Smooth muscle cell (in vitro differentiated cells): Measurements from ENCODE around the gene SH3BP1. TPM values are rescaled to one million over a fixed set of nuclear protein-coding genes. Genes with fewer than 3 reads are reported as not detected.
"Not testable (repeated sequence)": the region's sequence is repeated elsewhere in the genome, so short reads cannot be mapped to it uniquely, and the experiment has no call there.

Experiments
- DNase-seq: peaks from one replicate; lab custom pipeline; 2025; ENCODE audit not compliant: unreplicated experiment; lab: John Stamatoyannopoulos, UW
- H2AFZ ChIP-seq: fragments of 200-600 bp; sonication (generic); 2 replicates; pipeline ENCODE4 v1.6.0; 2016; ENCODE audit warnings: antibody characterized with exemption, low read depth, mild to moderate bottlenecking
- H3F3A ChIP-seq: fragments of 200-600 bp; sonication (generic); 2 replicates; pipeline ENCODE4 v1.6.0; 2017; ENCODE audit warnings: antibody characterized with exemption, low read depth
- H3K27ac ChIP-seq: fragments of 200-600 bp; sonication (generic); 2 replicates; pipeline ENCODE4 v1.5.1; 2016; ENCODE audit warnings: low read depth, mild to moderate bottlenecking
- H3K27me3 ChIP-seq: fragments of 200-600 bp; sonication (generic); 2 replicates; pipeline ENCODE4 v1.6.1; 2016; ENCODE audit warnings: low read depth, mild to moderate bottlenecking
- H3K36me3 ChIP-seq: fragments of 200-600 bp; sonication (generic); 2 replicates; pipeline ENCODE4 v1.5.1; 2016; ENCODE audit warnings: low read depth
- H3K4me1 ChIP-seq: fragments of 200-600 bp; sonication (generic); 2 replicates; pipeline ENCODE4 v1.5.1; 2016; ENCODE audit warnings: low read depth
- H3K4me2 ChIP-seq: fragments of 200-600 bp; sonication (generic); 2 replicates; pipeline ENCODE4 v1.6.0; 2016; ENCODE audit warnings: mild to moderate bottlenecking
- H3K4me3 ChIP-seq: fragments of 200-600 bp; sonication (generic); 2 replicates; pipeline ENCODE4 v1.5.1; 2016; ENCODE audit warnings: mild to moderate bottlenecking
- H3K79me2 ChIP-seq: fragments of 200-600 bp; sonication (generic); 2 replicates; pipeline ENCODE4 v1.6.0; 2016; ENCODE audit warnings: low read depth, mild to moderate bottlenecking
- H3K9ac ChIP-seq: fragments of 200-600 bp; sonication (generic); 2 replicates; pipeline ENCODE4 v1.6.0; 2016; ENCODE audit warnings: low read depth
- H3K9me3 ChIP-seq: fragments of 200-600 bp; sonication (generic); replicated peaks from 2 replicates; pipeline ENCODE4 v1.5.1; 2016; ENCODE audit warnings: low read depth
- H4K20me1 ChIP-seq: fragments of 200-600 bp; sonication (generic); 2 replicates; pipeline ENCODE4 v1.6.0; 2016; ENCODE audit warnings: low read depth
- CTCF ChIP-seq: fragments of 200-600 bp; sonication (generic); IDR thresholded peaks from 2 replicates; pipeline ENCODE4 v1.5.1; 2017; ENCODE audit warnings: borderline replicate concordance, mild to moderate bottlenecking, antibody characterized with exemption; ENCODE audit not compliant: insufficient read depth, poor library complexity, severe bottlenecking
- WGBS: methylation state at CpG from one replicate; pipeline ENCODE4 v1.1.7; 2016; ENCODE audit warnings: low lambda C conversion rate; 5-methylcytosine and 5-hydroxymethylcytosine counted together
- polyA plus RNA-seq: library from polyadenylated mRNA; unstranded; fragments of >200 nt; fragmentation: Nextera tagmentation; extraction: Ambion mirVana; gene quantifications from 2 replicates; pipeline ENCODE4 v1.2.1, GENCODE V29; 2016
- total RNA-seq: library from RNA; depleted of rRNA; stranded (reverse); fragments of >200 nt; gene quantifications from 2 replicates; pipeline ENCODE4 v1.2.3, GENCODE V29; 2014

Gene SH3BP1
- total and polyA plus RNA-seq, 2 experiments from 2014 or later, result 16.6 to 20.4 TPM

- H2AFZ ChIP-seq, result no peak overlapping the region
- H4K20me1 ChIP-seq, result no peaks in the 10 kb centered on the region
- no peak for DNase-seq
- TF ChIP-seq CTCF, result no peak
- no peak overlapping the region for H3K9ac ChIP-seq
- no peak overlapping the region for H3K4me2 ChIP-seq
- no peaks in the 10 kb centered on the region for H3K4me1 ChIP-seq
- WGBS, result 90% methylated on average over 4 of the region's 4 CpGs
- no peaks in the 10 kb centered on the region for H3K27me3 ChIP-seq
- H3K9me3 ChIP-seq, result no peaks in the 10 kb centered on the region
- H3K36me3 ChIP-seq, result no peaks in the 10 kb centered on the region
- H3K79me2 ChIP-seq, result no peaks in the 10 kb centered on the region
- H3K27ac ChIP-seq, result no peak overlapping the region
- H3F3A ChIP-seq, result no peaks in the 10 kb centered on the region
- no peak overlapping the region for H3K4me3 ChIP-seq
Observed at GRCh38 chr22:37599153-37599552, 40.3 kb upstream of the SH3BP1 start.

- 67% methylated on average over 4 of the region's 4 CpGs for WGBS
- TF ChIP-seq CTCF, result no peak
- Histone ChIP-seq H3K9me3 (no peaks in the 10 kb centered on the region), H3F3A (no peaks in the 10 kb centered on the region), H3K4me1 (no peaks in the 10 kb centered on the region), H2AFZ (no peak overlapping the region), H3K9ac (no peak overlapping the region), H3K36me3 (no peaks in the 10 kb centered on the region), H3K27me3 (no peaks in the 10 kb centered on the region), H3K27ac (no peak overlapping the region), H3K79me2 (no peaks in the 10 kb centered on the region), H3K4me3 (no peak overlapping the region), H3K4me2 (no peak overlapping the region), H4K20me1 (no peaks in the 10 kb centered on the region)
- no peak for DNase-seq
Observed at GRCh38 chr22:37601203-37601539, 38.3 kb upstream of the SH3BP1 start.

GRCh38 chr22:37601540-37602442, 37.7 kb upstream of the SH3BP1 start:
- Histone ChIP-seq H3K4me2 (no peak overlapping the region), H4K20me1 (no peaks in the 10 kb centered on the region), H3K36me3 (no peaks in the 10 kb centered on the region), H3K4me3 (no peak overlapping the region), H3K79me2 (no peaks in the 10 kb centered on the region), H2AFZ (no peak overlapping the region), H3K9ac (no peak overlapping the region), H3K9me3 (no peaks in the 10 kb centered on the region), H3K27me3 (no peaks in the 10 kb centered on the region), H3K4me1 (no peaks in the 10 kb centered on the region), H3K27ac (no peak overlapping the region), H3F3A (no peaks in the 10 kb centered on the region)
- no peak for DNase-seq
- no peak for TF ChIP-seq CTCF
- 54% methylated on average over 14 of the region's 14 CpGs for WGBS

- H3K36me3 ChIP-seq, DNase-seq, H4K20me1 ChIP-seq, H3K27me3 ChIP-seq, H3K4me1 ChIP-seq, H3K4me3 ChIP-seq, H3F3A ChIP-seq, H2AFZ ChIP-seq, H3K79me2 ChIP-seq, H3K9me3 ChIP-seq, H3K27ac ChIP-seq, H3K4me2 ChIP-seq, H3K9ac ChIP-seq: not testable (repeated sequence)
- 94% methylated on average over 5 of the region's 5 CpGs for WGBS
Observed at GRCh38 chr22:37602546-37603277, 36.8 kb upstream of the SH3BP1 start.
